Stimulated activated naive CD8-positive, alpha-beta T cell treated with anti-CD3 and anti-CD28 coated beads, Interleukin-15, amount 100 ng/mL, for 72 hours (primary cell): ENCODE data around the gene RPRM.
"Not testable (repeated sequence)": the region's sequence is repeated elsewhere in the genome, so short reads cannot be mapped to it uniquely, and the experiment has no call there.

Source experiments
- ATAC-seq: fragments of 150-1000 bp; cut with Tn5 transposase; 2 replicates; pipeline ENCODE4 v1.10.0; 2021; ENCODE audit warnings: mild to moderate bottlenecking, moderate library complexity
- DNase-seq, 2 donors: peaks; one replicate each; pipeline ENCODE4 v3.0.0; 2021 to 2022
- H3K27ac Mint-ChIP-seq, 2 donors: one replicate each; pipeline ENCODE4 v1.8.0; 2022; ENCODE audit warnings: mild to moderate bottlenecking in 2 of 2, mixed read lengths in 2 of 2, moderate library complexity in 2 of 2
- H3K27me3 Mint-ChIP-seq: one replicate; pipeline ENCODE4 v1.8.0; 2022; ENCODE audit warnings: mixed read lengths
- H3K4me1 Mint-ChIP-seq: one replicate; pipeline ENCODE4 v1.8.0; 2022; ENCODE audit warnings: mild to moderate bottlenecking, mixed read lengths
- H3K4me3 Mint-ChIP-seq, 2 donors: one replicate each; pipeline ENCODE4 v1.8.0; 2022; ENCODE audit warnings: mild to moderate bottlenecking in 2 of 2, mixed read lengths in 2 of 2, moderate library complexity in 1 of 2
- H3K9me3 Mint-ChIP-seq, 2 donors: one replicate each; pipeline ENCODE4 v1.8.0; 2022; ENCODE audit warnings: mixed read lengths in 2 of 2

The RPRM gene

GRCh38 chr2:153478289-153479261 lies at the start of gene RPRM:
Gene RPRM (minus strand): TSS chr2:153478762. CDS start chr2:153478565, 197 bp downstream.
- H3K27ac Mint-ChIP-seq: no peak within 1 kb of the TSS
- peaks cover 29% of the 10 kb centered on the region for H3K4me1 Mint-ChIP-seq
- H3K9me3 Mint-ChIP-seq: no peaks in the 10 kb centered on the region
- ATAC-seq: peak; percentile 86
- DNase-seq: peak; percentile 64 to 71
- peak within 1 kb of the TSS; percentile 84 to 88 for H3K4me3 Mint-ChIP-seq
- H3K27me3 Mint-ChIP-seq: peaks cover 78% of the 10 kb centered on the region

- H3K27ac Mint-ChIP-seq: no peak overlapping the region
- H3K27me3 Mint-ChIP-seq: peaks cover 8% of the 10 kb centered on the region
- H3K4me3 Mint-ChIP-seq: no peak overlapping the region
- peak; percentile 20 to 24 for DNase-seq
- H3K9me3 Mint-ChIP-seq: no peaks in the 10 kb centered on the region
- no peaks in the 10 kb centered on the region for H3K4me1 Mint-ChIP-seq
- no peak for ATAC-seq
These were observed 40.8 kb upstream of the RPRM start for GRCh38 chr2:153519257-153519875.

- ATAC-seq (no peak), DNase-seq (no peak)
- H3K27me3 Mint-ChIP-seq: peaks cover 15% of the 10 kb centered on the region
- no peaks in the 10 kb centered on the region for H3K4me1 Mint-ChIP-seq
- no peak overlapping the region for H3K27ac Mint-ChIP-seq
- no peak overlapping the region for H3K4me3 Mint-ChIP-seq
- H3K9me3 Mint-ChIP-seq: peaks cover 7 to 9% of the 10 kb centered on the region in 2 donors
These were observed 33.8 kb upstream of the RPRM start for GRCh38 chr2:153512331-153512730.

GRCh38 chr2:153510996-153511395 lies 32.4 kb upstream of the RPRM start:
- H3K9me3 Mint-ChIP-seq: peaks cover 14 to 19% of the 10 kb centered on the region in 2 donors
- no peak overlapping the region for H3K27ac Mint-ChIP-seq
- ATAC-seq (no peak), DNase-seq (no peak)
- no peak overlapping the region for H3K4me3 Mint-ChIP-seq
- no peaks in the 10 kb centered on the region for H3K4me1 Mint-ChIP-seq
- H3K27me3 Mint-ChIP-seq: peaks cover 17% of the 10 kb centered on the region

GRCh38 chr2:153509133-153509532 lies 30.6 kb upstream of the RPRM start:
- Mint-ChIP-seq H3K27me3 (peaks cover 17% of the 10 kb centered on the region), H3K27ac (no peak overlapping the region), H3K9me3 (peaks cover 14 to 20% of the 10 kb centered on the region in 2 donors), H3K4me1 (no peaks in the 10 kb centered on the region), H3K4me3 (no peak overlapping the region)
- ATAC-seq (no peak), DNase-seq (no peak)

GRCh38 chr2:153506499-153506898 lies 27.9 kb upstream of the RPRM start:
- not testable (repeated sequence) for H3K4me1 Mint-ChIP-seq, H3K4me3 Mint-ChIP-seq, H3K27ac Mint-ChIP-seq, ATAC-seq, DNase-seq
- Mint-ChIP-seq H3K27me3 (peaks cover 17% of the 10 kb centered on the region), H3K9me3 (peaks cover 14 to 20% of the 10 kb centered on the region in 2 donors)

GRCh38 chr2:153499439-153499838 lies 20.9 kb upstream of the RPRM start:
- no peak for ATAC-seq
- peaks cover 11% of the 10 kb centered on the region for H3K27me3 Mint-ChIP-seq
- H3K27ac Mint-ChIP-seq: no peak overlapping the region
- H3K9me3 Mint-ChIP-seq: no peaks in the 10 kb centered on the region
- DNase-seq: no peak
- no peaks in the 10 kb centered on the region for H3K4me1 Mint-ChIP-seq
- H3K4me3 Mint-ChIP-seq: no peak overlapping the region

- H3K4me3 Mint-ChIP-seq: no peak overlapping the region
- H3K9me3 Mint-ChIP-seq: no peaks in the 10 kb centered on the region
- ATAC-seq (no peak), DNase-seq (no peak)
- no peak overlapping the region for H3K27ac Mint-ChIP-seq
- H3K4me1 Mint-ChIP-seq: no peaks in the 10 kb centered on the region
- H3K27me3 Mint-ChIP-seq: peaks cover 11% of the 10 kb centered on the region
These were observed 19.5 kb upstream of the RPRM start for GRCh38 chr2:153497938-153498629.

GRCh38 chr2:153495725-153496124 lies 17.2 kb upstream of the RPRM start:
- H3K4me1 Mint-ChIP-seq: no peaks in the 10 kb centered on the region
- H3K27me3 Mint-ChIP-seq: peaks cover 26% of the 10 kb centered on the region
- H3K27ac Mint-ChIP-seq: no peak overlapping the region
- no peak for ATAC-seq
- DNase-seq: no peak
- no peak overlapping the region for H3K4me3 Mint-ChIP-seq
- H3K9me3 Mint-ChIP-seq: no peaks in the 10 kb centered on the region

GRCh38 chr2:153488072-153488471 lies 9.5 kb upstream of the RPRM start:
- H3K9me3 Mint-ChIP-seq: no peaks in the 10 kb centered on the region
- DNase-seq (no peak), ATAC-seq (peak; percentile 15)
- H3K27me3 Mint-ChIP-seq: peaks cover 15% of the 10 kb centered on the region
- H3K4me3 Mint-ChIP-seq: no peak overlapping the region
- H3K27ac Mint-ChIP-seq: no peak overlapping the region
- H3K4me1 Mint-ChIP-seq: no peaks in the 10 kb centered on the region

GRCh38 chr2:153487448-153487847 lies 8.9 kb upstream of the RPRM start:
- Mint-ChIP-seq H3K27ac (no peak overlapping the region), H3K9me3 (no peaks in the 10 kb centered on the region), H3K4me3 (no peak overlapping the region), H3K4me1 (no peaks in the 10 kb centered on the region), H3K27me3 (peaks cover 8% of the 10 kb centered on the region)
- no peak for ATAC-seq
- no peak for DNase-seq

GRCh38 chr2:153479573-153479972 lies 1.0 kb upstream of the RPRM start:
- DNase-seq (no peak), ATAC-seq (no peak)
- H3K9me3 Mint-ChIP-seq: no peaks in the 10 kb centered on the region
- no peak overlapping the region for H3K27ac Mint-ChIP-seq
- H3K4me1 Mint-ChIP-seq: peaks cover 29% of the 10 kb centered on the region
- H3K27me3 Mint-ChIP-seq: peaks cover 68% of the 10 kb centered on the region
- H3K4me3 Mint-ChIP-seq: no peak overlapping the region

- ATAC-seq (no peak), DNase-seq (peak in 1 of 2 donors; percentile 7)
- Mint-ChIP-seq H3K4me3 (peak overlapping the region; percentile 84 to 88), H3K27me3 (peaks cover 81% of the 10 kb centered on the region), H3K4me1 (peaks cover 29% of the 10 kb centered on the region), H3K27ac (no peak overlapping the region), H3K9me3 (no peaks in the 10 kb centered on the region)
These were observed 800 bp downstream of the RPRM start for GRCh38 chr2:153477636-153478288.

- Mint-ChIP-seq H3K9me3 (no peaks in the 10 kb centered on the region), H3K27ac (peak overlapping the region; percentile 33 to 67), H3K4me3 (peak overlapping the region; percentile 52 to 84), H3K27me3 (peaks cover 81% of the 10 kb centered on the region), H3K4me1 (peaks cover 29% of the 10 kb centered on the region)
- ATAC-seq (no peak), DNase-seq (peak in 1 of 2 donors; percentile 6)
These were observed 1.5 kb downstream of the RPRM start for GRCh38 chr2:153476816-153477635.

- Mint-ChIP-seq H3K27ac (no peak overlapping the region), H3K4me1 (peaks cover 29% of the 10 kb centered on the region), H3K9me3 (no peaks in the 10 kb centered on the region), H3K4me3 (peak overlapping the region in 1 of 2 donors; percentile 84), H3K27me3 (peaks cover 81% of the 10 kb centered on the region)
- ATAC-seq (no peak), DNase-seq (no peak)
These were observed 2.1 kb downstream of the RPRM start for GRCh38 chr2:153476491-153476815.
